ENCODE results near the gene GARIN5B.

- TF ChIP-seq POLR2A (IDR thresholded peaks at IDR 0.05; ENCODE audit: low read length): no peak
- TF ChIP-seq GATA1 (IDR thresholded peaks at IDR 0.05; ENCODE audit: low read depth, low read length): no peak
Observed at GRCh38 chr19:55304980-55305379, 58.1 kb downstream of the GARIN5B start.
